Measurements from ENCODE around the gene DICER1.
A peak's percentile ranks its signal among the peaks of the same experiment; 100 is the strongest.

DICER1 gene

GRCh38 chr14:95117937-95118721, 39.2 kb downstream of the DICER1 start:
- no peak for DNase-seq

GRCh38 chr14:95113476-95113875, 43.9 kb downstream of the DICER1 start:
- no peak for DNase-seq

GRCh38 chr14:95111507-95112164, 45.7 kb downstream of the DICER1 start:
- DNase-seq = no peak

- no peak for DNase-seq
These were observed 47.2 kb downstream of the DICER1 start for GRCh38 chr14:95110178-95110577.

GRCh38 chr14:95107711-95108110, 49.6 kb downstream of the DICER1 start:
- no peak for DNase-seq

GRCh38 chr14:95106971-95107370, 50.4 kb downstream of the DICER1 start:
- no peak for DNase-seq

GRCh38 chr14:95104911-95105310, 52.4 kb downstream of the DICER1 start:
- no peak for DNase-seq

GRCh38 chr14:95102680-95103044, 54.7 kb downstream of the DICER1 start:
- DNase-seq = peak; percentile 93

GRCh38 chr14:95101736-95102679, 55.3 kb downstream of the DICER1 start:
- peak; percentile 96 for DNase-seq

GRCh38 chr14:95098984-95099599, 58.2 kb downstream of the DICER1 start:
- DNase-seq = peak; percentile 40

- no peak for DNase-seq
These were observed 59.9 kb downstream of the DICER1 start for GRCh38 chr14:95097385-95097784.

- DNase-seq = no peak
These were observed 60.9 kb downstream of the DICER1 start for GRCh38 chr14:95096476-95096875.

- DNase-seq = no peak
These were observed 61.3 kb downstream of the DICER1 start for GRCh38 chr14:95095996-95096395.

GRCh38 chr14:95092723-95093122, 64.6 kb downstream of the DICER1 start:
- DNase-seq = no peak

GRCh38 chr14:95091581-95091980, 65.7 kb downstream of the DICER1 start:
- DNase-seq = no peak

- DNase-seq = no peak
These were observed 68.7 kb downstream of the DICER1 start for GRCh38 chr14:95088665-95089064.

GRCh38 chr14:95087619-95088018, 69.7 kb downstream of the DICER1 start:
- DNase-seq = no peak

GRCh38 chr14:95085321-95085720, 72.0 kb downstream of the DICER1 start:
- DNase-seq = no peak

- DNase-seq = no peak
These were observed 78.5 kb downstream of the DICER1 start for GRCh38 chr14:95078867-95079266.

- DNase-seq = no peak
These were observed 80.0 kb downstream of the DICER1 start for GRCh38 chr14:95077345-95077744.

- DNase-seq = no peak
These were observed 81.5 kb downstream of the DICER1 start for GRCh38 chr14:95075789-95076188.

GRCh38 chr14:95073947-95074346, 83.4 kb downstream of the DICER1 start:
- no peak for DNase-seq

- no peak for DNase-seq
These were observed 84.9 kb downstream of the DICER1 start for GRCh38 chr14:95072310-95072905.

Data from NCI-H2171 treated with DMSO at 0.1 percent for 48 hours (cell line).